ENCODE results near the gene RPH3AL.

RPH3AL gene

DNA sequence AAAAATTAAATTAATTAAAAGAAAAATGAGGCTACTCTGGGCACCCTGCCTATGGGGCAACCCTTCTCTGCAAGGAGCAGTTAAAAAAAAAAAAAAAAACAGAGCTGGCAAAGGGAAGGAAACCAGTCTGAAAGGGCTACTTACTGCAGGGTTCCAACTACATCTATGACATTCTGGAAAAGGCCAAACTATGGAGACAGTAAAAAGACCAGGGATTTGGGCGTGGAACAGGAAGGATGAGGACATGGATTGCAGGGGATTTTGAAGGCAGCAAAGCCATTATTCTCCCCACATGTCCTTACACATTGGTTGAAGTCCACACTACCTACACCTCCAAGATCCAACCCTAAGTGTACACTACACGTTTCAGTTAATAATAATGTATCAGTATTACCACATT is 4.6 kb downstream of the RPH3AL start:
- no peak for DNase-seq (ENCODE audit: low spot score)
- in situ Hi-C loops (cut with MboI; ENCODE audit: low pct_unique_long_range_greater_than_20kb, low sequenced_read_pairs, unreplicated experiment) = no loop called here
- TF ChIP-seq, protein P1, sequence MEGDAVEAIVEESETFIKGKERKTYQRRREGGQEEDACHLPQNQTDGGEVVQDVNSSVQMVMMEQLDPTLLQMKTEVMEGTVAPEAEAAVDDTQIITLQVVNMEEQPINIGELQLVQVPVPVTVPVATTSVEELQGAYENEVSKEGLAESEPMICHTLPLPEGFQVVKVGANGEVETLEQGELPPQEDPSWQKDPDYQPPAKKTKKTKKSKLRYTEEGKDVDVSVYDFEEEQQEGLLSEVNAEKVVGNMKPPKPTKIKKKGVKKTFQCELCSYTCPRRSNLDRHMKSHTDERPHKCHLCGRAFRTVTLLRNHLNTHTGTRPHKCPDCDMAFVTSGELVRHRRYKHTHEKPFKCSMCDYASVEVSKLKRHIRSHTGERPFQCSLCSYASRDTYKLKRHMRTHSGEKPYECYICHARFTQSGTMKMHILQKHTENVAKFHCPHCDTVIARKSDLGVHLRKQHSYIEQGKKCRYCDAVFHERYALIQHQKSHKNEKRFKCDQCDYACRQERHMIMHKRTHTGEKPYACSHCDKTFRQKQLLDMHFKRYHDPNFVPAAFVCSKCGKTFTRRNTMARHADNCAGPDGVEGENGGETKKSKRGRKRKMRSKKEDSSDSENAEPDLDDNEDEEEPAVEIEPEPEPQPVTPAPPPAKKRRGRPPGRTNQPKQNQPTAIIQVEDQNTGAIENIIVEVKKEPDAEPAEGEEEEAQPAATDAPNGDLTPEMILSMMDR (IDR thresholded peaks at IDR 0.05; ENCODE audit: extremely low read depth, insufficient read depth, missing control alignments) = no peak

DNA sequence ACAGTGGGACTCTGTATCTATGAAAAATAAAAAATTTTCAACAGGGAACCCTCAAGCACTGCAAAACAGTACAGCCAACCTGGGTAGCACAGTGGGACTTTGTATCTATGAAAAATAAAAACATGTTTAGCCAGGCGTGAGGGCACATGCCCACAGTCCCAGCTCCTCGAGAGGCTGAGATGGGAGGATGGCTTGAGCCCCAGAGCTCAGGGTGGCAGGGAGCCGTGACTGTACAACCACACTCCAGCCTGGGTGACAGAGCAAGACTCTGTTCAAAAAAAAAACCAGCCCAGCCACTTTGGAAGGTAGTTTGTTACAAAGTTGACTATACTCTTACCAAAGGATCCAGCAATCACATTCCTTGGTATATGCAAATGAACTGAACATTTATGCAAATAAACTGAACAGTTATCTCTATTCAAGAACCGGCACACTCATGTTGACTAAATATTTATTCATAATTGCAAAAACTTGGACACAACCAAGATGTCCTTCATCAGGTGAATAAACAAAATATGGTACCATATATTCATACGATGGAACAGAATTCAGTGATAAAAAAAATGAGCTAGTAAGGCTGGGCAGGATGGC is 5.2 kb downstream of the RPH3AL start:
- in situ Hi-C loops (cut with MboI; ENCODE audit: low pct_unique_long_range_greater_than_20kb, low sequenced_read_pairs, unreplicated experiment) = no loop called here
- TF ChIP-seq, protein P1 (IDR thresholded peaks at IDR 0.05; ENCODE audit: extremely low read depth, insufficient read depth, missing control alignments) = no peak

DNA sequence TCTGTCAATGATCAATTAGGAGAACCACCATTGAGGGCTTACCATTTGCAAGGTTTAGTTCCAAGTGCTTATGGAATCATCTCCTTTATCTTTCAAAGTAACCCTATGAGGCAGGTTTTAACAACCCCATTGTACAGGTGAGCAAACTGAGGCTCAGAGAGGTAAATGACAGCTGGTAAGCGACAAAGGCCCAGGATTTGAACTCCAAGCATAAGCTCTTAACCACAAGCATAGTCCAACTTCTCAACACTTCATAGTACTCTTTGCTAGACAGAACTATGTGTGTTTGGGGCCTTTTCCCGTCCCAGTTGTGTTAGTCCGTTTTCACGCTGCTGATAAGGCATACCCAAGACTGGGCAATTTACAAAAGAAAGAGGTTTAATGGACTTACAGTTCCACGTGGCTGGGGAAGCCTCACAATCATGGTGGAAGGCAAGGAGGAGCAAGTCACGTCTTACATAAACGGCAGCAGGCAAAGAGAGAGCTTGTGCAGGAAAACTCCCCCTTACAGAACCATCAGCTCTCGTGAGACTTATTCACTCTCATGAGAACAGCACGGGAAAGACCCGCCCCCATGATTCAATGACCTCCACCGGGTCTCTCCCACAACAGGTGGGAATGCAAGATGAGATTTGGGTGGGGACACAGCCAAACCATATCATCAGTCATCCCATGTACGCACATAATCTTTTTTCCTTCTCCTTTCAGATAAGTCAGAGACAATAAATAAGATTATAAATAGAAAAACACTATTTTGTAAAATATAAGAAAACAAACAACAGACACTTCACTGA is 6.4 kb downstream of the RPH3AL start:
- DNase-seq (ENCODE audit: low spot score) = no peak
- TF ChIP-seq, protein P1 (IDR thresholded peaks at IDR 0.05; ENCODE audit: extremely low read depth, insufficient read depth, missing control alignments) = no peak
- in situ Hi-C loops (cut with MboI; ENCODE audit: low pct_unique_long_range_greater_than_20kb, low sequenced_read_pairs, unreplicated experiment) = no loop called here

More for the DNA sequence above, 5.2 kb downstream of the RPH3AL start:
- no peak for DNase-seq (ENCODE audit: low spot score)

DNA sequence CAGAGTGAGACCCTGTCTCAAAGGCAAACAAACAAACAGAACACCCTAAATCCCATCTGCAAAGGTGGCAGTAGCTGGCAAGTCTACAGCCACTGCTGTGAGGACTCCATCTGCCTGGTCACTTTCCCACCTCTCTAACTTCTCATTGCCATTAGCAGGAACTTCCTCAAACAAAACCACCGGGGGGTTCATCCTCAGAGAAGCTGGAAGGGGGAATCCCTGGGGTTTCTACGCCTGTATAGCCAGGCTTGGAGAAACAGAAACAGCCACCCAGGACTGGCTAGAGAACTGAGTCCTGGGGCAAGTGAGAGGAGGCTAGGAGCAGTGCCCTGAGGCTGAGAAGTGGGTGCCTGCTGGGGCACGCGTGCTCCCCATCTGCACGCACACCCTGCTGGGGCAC is 7.3 kb downstream of the RPH3AL start:
- in situ Hi-C loops (cut with MboI; ENCODE audit: low pct_unique_long_range_greater_than_20kb, low sequenced_read_pairs, unreplicated experiment) = no loop called here
- DNase-seq (ENCODE audit: low spot score) = no peak
- TF ChIP-seq, protein P1 (IDR thresholded peaks at IDR 0.05; ENCODE audit: extremely low read depth, insufficient read depth, missing control alignments) = no peak

DNA sequence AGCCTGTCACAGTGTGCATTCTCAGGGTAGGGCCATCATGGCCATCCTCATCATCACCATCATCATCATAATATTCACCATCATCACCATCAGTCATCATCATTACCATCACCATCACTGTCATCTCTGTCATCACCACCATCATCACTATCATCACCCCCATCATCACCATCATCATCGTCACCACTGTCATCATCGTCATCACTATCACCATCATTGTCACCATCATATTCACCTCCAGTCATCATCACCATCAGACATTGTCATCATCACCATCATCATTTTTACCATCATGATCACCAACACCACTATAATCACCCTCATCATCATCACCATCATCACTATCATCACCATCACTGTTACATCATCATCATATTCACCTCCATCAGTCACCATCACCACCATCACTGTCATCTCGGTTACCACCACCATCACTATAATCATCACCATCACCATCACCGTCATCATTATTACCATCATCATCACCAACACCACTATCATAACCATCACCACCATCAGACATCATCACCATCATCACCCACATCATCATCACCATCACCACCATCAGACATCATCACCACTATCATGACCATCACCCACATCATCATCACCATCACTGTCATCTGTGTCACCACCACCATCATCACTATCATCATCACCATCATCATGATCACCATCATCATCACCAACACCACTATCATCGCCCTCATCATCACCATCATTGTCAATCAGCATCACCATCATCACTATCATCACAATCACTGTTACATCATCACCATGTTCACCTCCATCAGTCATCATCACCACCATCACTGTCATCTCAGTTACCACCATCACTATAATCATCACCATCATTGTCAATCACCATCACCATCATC is 8.5 kb downstream of the RPH3AL start:
- no peak for DNase-seq (ENCODE audit: low spot score)
- TF ChIP-seq, protein P1 (IDR thresholded peaks at IDR 0.05; ENCODE audit: extremely low read depth, insufficient read depth, missing control alignments) = no peak
- in situ Hi-C loops (cut with MboI; ENCODE audit: low pct_unique_long_range_greater_than_20kb, low sequenced_read_pairs, unreplicated experiment) = no loop called here

DNA sequence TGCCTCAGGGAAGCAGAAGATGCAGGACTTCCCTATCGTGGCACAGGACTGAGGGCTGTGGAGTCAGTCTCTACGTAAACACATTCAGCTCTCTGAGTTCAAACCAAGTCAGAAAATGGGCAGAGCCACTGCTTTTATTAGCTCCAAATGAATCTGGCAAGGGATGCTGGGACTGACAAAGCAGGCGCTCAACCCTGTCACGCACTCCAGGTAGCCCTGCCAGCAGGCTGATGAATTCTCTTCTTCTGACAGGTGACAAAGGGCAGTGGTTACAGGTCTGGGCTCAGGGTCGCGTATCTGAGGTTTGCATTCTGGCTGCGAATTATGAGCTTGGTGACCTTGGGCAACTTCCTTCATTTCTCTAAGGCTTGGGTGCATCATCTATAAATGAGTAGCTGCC is 9.4 kb downstream of the RPH3AL start:
- TF ChIP-seq, protein P1 (IDR thresholded peaks at IDR 0.05; ENCODE audit: extremely low read depth, insufficient read depth, missing control alignments) = no peak
- in situ Hi-C loops (cut with MboI; ENCODE audit: low pct_unique_long_range_greater_than_20kb, low sequenced_read_pairs, unreplicated experiment) = no loop called here
- no peak for DNase-seq (ENCODE audit: low spot score)

Data from GM13977 (cell line).